ENCODE results near the gene POP4. TPM values are rescaled to one million over a fixed set of nuclear protein-coding genes. Genes with fewer than 3 reads are reported as not detected.

POP4 gene
- total RNA-seq, 2 donors from 2014 or later, result 52.4 to 87.5 TPM

- Histone ChIP-seq H3K9me3 (no peaks in the 10 kb centered on the region), H3K4me3 (no peak overlapping the region), H3K36me3 (no peaks in the 10 kb centered on the region), H3K27me3 (no peaks in the 10 kb centered on the region), H3K4me1 (no peaks in the 10 kb centered on the region), H3K27ac (no peak overlapping the region), H3K9ac (ENCODE audit: low read depth in 2 of 2, low read length in 2 of 2) (no peak overlapping the region)
- intact Hi-C loops (cut with DNase I), result no loop called here
- TF ChIP-seq CTCF (IDR thresholded peaks at IDR 0.05), result no peak
- DNase-seq, result no peak
Observed at GRCh38 chr19:29641597-29641996, 35.5 kb downstream of the POP4 start.

GRCh38 chr19:29643361-29643935 lies 37.4 kb downstream of the POP4 start:
- TF ChIP-seq CTCF (IDR thresholded peaks at IDR 0.05), result no peak
- DNase-seq, result no peak
- Histone ChIP-seq H3K36me3 (no peaks in the 10 kb centered on the region), H3K9me3 (no peaks in the 10 kb centered on the region), H3K27me3 (no peaks in the 10 kb centered on the region), H3K27ac (no peak overlapping the region), H3K4me1 (no peaks in the 10 kb centered on the region), H3K9ac (ENCODE audit: low read depth in 2 of 2, low read length in 2 of 2) (no peak overlapping the region), H3K4me3 (no peak overlapping the region)
- intact Hi-C loops (cut with DNase I), result no loop called here

GRCh38 chr19:29644210-29644609 lies 38.1 kb downstream of the POP4 start:
- intact Hi-C loops (cut with DNase I), result no loop called here

GRCh38 chr19:29645491-29645867 lies 39.4 kb downstream of the POP4 start:
- no peaks in the 10 kb centered on the region for H3K36me3 ChIP-seq
- intact Hi-C loops (cut with DNase I), result no loop called here
- no peak for TF ChIP-seq CTCF (IDR thresholded peaks at IDR 0.05)
- no peak overlapping the region for H3K9ac ChIP-seq (ENCODE audit: low read depth in 2 of 2, low read length in 2 of 2)
- H3K4me1 ChIP-seq, result no peaks in the 10 kb centered on the region
- H3K27ac ChIP-seq, result no peak overlapping the region
- no peak overlapping the region for H3K4me3 ChIP-seq
- no peaks in the 10 kb centered on the region for H3K27me3 ChIP-seq
- DNase-seq, result no peak
- no peaks in the 10 kb centered on the region for H3K9me3 ChIP-seq

More at GRCh38 chr19:29644210-29644609, 38.1 kb downstream of the POP4 start:
- no peak overlapping the region for H3K4me3 ChIP-seq
- no peak overlapping the region for H3K27ac ChIP-seq
- DNase-seq, result no peak
- H3K9me3 ChIP-seq, result no peaks in the 10 kb centered on the region
- no peak overlapping the region for H3K9ac ChIP-seq (ENCODE audit: low read depth in 2 of 2, low read length in 2 of 2)
- TF ChIP-seq CTCF (IDR thresholded peaks at IDR 0.05), result no peak
- H3K36me3 ChIP-seq, result no peaks in the 10 kb centered on the region
- H3K27me3 ChIP-seq, result no peaks in the 10 kb centered on the region
- H3K4me1 ChIP-seq, result no peaks in the 10 kb centered on the region

- Histone ChIP-seq H3K9ac (ENCODE audit: low read depth in 2 of 2, low read length in 2 of 2) (no peak overlapping the region), H3K27me3 (no peaks in the 10 kb centered on the region), H3K4me1 (no peaks in the 10 kb centered on the region), H3K27ac (no peak overlapping the region), H3K36me3 (no peaks in the 10 kb centered on the region), H3K4me3 (no peak overlapping the region), H3K9me3 (no peaks in the 10 kb centered on the region)
- no peak for DNase-seq
- intact Hi-C loops (cut with DNase I), result no loop called here
- TF ChIP-seq CTCF (IDR thresholded peaks at IDR 0.05), result no peak
Observed at GRCh38 chr19:29645911-29646310, 39.8 kb downstream of the POP4 start.

Data from colonic mucosa (tissue), 4 donors.